ENCODE results near the gene EIF1.

EIF1 gene

GRCh38 chr17:41735744-41736143 lies 47.1 kb downstream of the EIF1 start:
- no peak for DNase-seq (ENCODE audit: low spot score)

GRCh38 chr17:41736983-41737679 lies 48.4 kb downstream of the EIF1 start:
- DNase-seq (ENCODE audit: low spot score): no peak

DNA sequence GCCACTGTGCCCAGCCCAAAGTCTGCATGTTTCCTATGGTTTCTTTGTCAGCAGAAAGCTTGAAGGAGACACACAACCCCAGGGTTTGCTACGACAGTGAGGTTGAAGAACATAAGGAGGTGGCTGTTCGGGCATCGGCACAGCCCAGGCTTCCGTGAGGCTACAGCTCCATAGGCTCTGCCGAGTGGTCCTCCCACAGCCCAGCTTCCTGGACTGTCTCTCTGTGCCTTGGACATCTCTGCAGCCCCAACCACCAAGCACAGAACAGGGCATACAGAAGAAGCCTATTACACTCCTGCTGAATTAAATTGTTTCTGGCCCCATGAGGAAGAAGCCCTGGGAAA lies 49.0 kb downstream of the EIF1 start:
- DNase-seq (ENCODE audit: low spot score): no peak

DNA sequence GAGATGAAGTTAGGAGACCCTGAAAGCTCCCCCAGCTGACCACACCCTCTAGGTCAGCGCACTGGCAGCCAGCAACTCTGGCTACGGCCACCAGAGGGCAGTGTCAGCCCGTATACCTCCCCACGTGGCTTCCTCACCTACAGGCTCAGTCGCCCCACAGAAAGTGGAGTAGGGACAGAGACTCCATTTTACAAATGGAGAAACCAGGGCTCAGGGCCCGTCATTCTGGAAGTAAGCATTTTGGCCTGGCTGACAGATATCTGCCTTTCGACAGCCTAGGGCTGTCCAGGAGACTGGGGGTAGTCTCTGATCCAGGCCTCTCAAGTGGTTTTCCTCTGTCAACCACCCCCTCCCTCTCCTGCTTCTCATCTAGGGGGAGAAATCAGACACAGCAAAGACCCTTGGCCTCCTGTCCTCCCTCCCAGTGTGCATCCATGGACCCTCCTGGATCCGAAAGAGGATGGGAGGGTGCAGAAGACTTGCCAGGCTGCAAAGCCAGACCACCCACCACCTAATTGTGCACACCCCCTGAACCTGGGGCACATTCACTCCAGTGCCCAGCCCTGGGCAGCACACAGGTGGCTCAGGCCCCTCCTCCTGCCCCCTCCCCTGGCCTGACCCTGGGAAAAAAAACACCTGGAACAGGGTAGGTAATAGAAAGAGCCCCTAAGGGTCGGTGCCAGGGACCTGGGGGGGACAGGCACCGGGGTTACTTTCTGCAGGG lies 49.6 kb downstream of the EIF1 start:
- peak; percentile 80 for DNase-seq (ENCODE audit: low spot score)

- DNase-seq (ENCODE audit: low spot score): no peak
Observed at GRCh38 chr17:41738801-41739112, 50.1 kb downstream of the EIF1 start.

GRCh38 chr17:41739661-41740352 lies 51.1 kb downstream of the EIF1 start:
- DNase-seq (ENCODE audit: low spot score): peak; percentile 42

- DNase-seq (ENCODE audit: low spot score): no peak
Observed at GRCh38 chr17:41740506-41740905, 51.8 kb downstream of the EIF1 start.

DNA sequence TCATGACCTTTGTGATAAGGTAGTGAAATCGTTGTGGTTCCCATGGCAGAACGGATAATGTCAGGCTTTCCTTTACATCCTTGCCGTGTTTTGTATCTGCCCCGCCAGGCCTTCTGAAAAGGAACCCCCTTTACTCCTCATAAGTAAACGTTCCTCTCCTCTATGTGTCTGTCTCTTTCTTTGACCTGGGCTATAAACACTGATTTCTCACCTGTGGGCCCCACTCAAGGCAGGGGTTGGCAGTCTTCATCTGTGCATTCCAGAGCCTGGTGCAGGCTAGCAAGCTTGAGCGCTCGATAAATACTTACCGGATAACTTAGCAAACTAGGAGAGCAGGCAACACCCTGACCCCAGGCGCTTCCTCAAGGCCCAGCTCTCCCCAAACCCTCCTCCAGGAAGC lies 53.0 kb downstream of the EIF1 start:
- no peak for DNase-seq (ENCODE audit: low spot score)

Data from RKO (cell line).